AG09309 (cell line): ENCODE measurements around the gene RAD51B.

Source experiments
- DNase-seq: peaks from one replicate; pipeline ENCODE4 v3.0.0-alpha.2; 2010; ENCODE audit warnings: low read depth
- H3K4me3 ChIP-seq: 2 replicates; pipeline ENCODE4 v1.5.1; 2011; ENCODE audit warnings: mild to moderate bottlenecking, low read depth, low read length, moderate library complexity; ENCODE audit not compliant: control insufficient read depth
- CTCF ChIP-seq: IDR thresholded peaks from 2 replicates; pipeline ENCODE4 v1.5.1; 2011; ENCODE audit warnings: mild to moderate bottlenecking, low read depth, low read length, inconsistent platforms; ENCODE audit not compliant: insufficient read depth, control insufficient read depth; ENCODE audit errors: missing control alignments

The RAD51B gene

GRCh38 chr14:68542346-68542745 is 722.8 kb downstream of the RAD51B start:
- H3K4me3 ChIP-seq: no peak overlapping the region
- no peak for TF ChIP-seq CTCF
- no peak for DNase-seq

GRCh38 chr14:68543516-68543915 is 723.9 kb downstream of the RAD51B start:
- no peak overlapping the region for H3K4me3 ChIP-seq
- DNase-seq: no peak
- no peak for TF ChIP-seq CTCF

GRCh38 chr14:68544081-68544892 is 724.7 kb downstream of the RAD51B start:
- no peak for TF ChIP-seq CTCF
- no peak overlapping the region for H3K4me3 ChIP-seq
- peak; percentile 100 for DNase-seq

- DNase-seq: peak; percentile 76
- H3K4me3 ChIP-seq: no peak overlapping the region
- TF ChIP-seq CTCF: no peak
Measured at GRCh38 chr14:68546839-68547238, 727.3 kb downstream of the RAD51B start.

GRCh38 chr14:68547305-68548193 is 728.0 kb downstream of the RAD51B start:
- H3K4me3 ChIP-seq: no peak overlapping the region
- TF ChIP-seq CTCF: no peak
- DNase-seq: peak; percentile 82

GRCh38 chr14:68548194-68549076 is 728.9 kb downstream of the RAD51B start:
- TF ChIP-seq CTCF: no peak
- H3K4me3 ChIP-seq: no peak overlapping the region
- DNase-seq: peak; percentile 96
